NCI-H128 (cell line): Measurements from ENCODE around the gene NCOA1.
"Not testable (repeated sequence)": the region's sequence is repeated elsewhere in the genome, so short reads cannot be mapped to it uniquely, and the experiment has no call there.

Experiments used
- DNase-seq: peaks from one replicate; lab custom pipeline; 2025; ENCODE audit not compliant: unreplicated experiment; lab: John Stamatoyannopoulos, UW

NCOA1 gene

GRCh38 chr2:24505534-24506275 is 14.7 kb downstream of the NCOA1 start:
- DNase-seq, result no peak

- no peak for DNase-seq
These were observed 16.5 kb downstream of the NCOA1 start for GRCh38 chr2:24507549-24507948.

GRCh38 chr2:24508878-24509277 is 17.8 kb downstream of the NCOA1 start:
- DNase-seq, result no peak

- DNase-seq, result no peak
These were observed 18.4 kb downstream of the NCOA1 start for GRCh38 chr2:24509425-24509824.

GRCh38 chr2:24509840-24510239 is 18.8 kb downstream of the NCOA1 start:
- no peak for DNase-seq

GRCh38 chr2:24510771-24511170 is 19.7 kb downstream of the NCOA1 start:
- DNase-seq, result no peak

- no peak for DNase-seq
These were observed 20.1 kb downstream of the NCOA1 start for GRCh38 chr2:24511198-24511597.

- no peak for DNase-seq
These were observed 20.8 kb downstream of the NCOA1 start for GRCh38 chr2:24511894-24512293.

GRCh38 chr2:24512404-24512803 is 21.4 kb downstream of the NCOA1 start:
- DNase-seq, result no peak

GRCh38 chr2:24512831-24513230 is 21.8 kb downstream of the NCOA1 start:
- DNase-seq, result no peak

GRCh38 chr2:24513281-24514071 is 22.4 kb downstream of the NCOA1 start:
- DNase-seq, result no peak

GRCh38 chr2:24514820-24515219 is 23.8 kb downstream of the NCOA1 start:
- DNase-seq, result no peak

GRCh38 chr2:24515335-24515734 is 24.3 kb downstream of the NCOA1 start:
- no peak for DNase-seq

- no peak for DNase-seq
These were observed 24.8 kb downstream of the NCOA1 start for GRCh38 chr2:24515831-24516230.

GRCh38 chr2:24517247-24517646 is 26.2 kb downstream of the NCOA1 start:
- no peak for DNase-seq

- no peak for DNase-seq
These were observed 29.1 kb downstream of the NCOA1 start for GRCh38 chr2:24520175-24520574.

- DNase-seq, result no peak
These were observed 30.3 kb downstream of the NCOA1 start for GRCh38 chr2:24521162-24521857.

GRCh38 chr2:24521975-24522639 is 31.1 kb downstream of the NCOA1 start:
- no peak for DNase-seq

GRCh38 chr2:24527536-24527935 is 36.5 kb downstream of the NCOA1 start:
- no peak for DNase-seq

GRCh38 chr2:24530796-24531195 is 39.7 kb downstream of the NCOA1 start:
- DNase-seq, result no peak

- not testable (repeated sequence) for DNase-seq
These were observed 40.6 kb downstream of the NCOA1 start for GRCh38 chr2:24531610-24532009.
